Activated CD8-positive, alpha-beta memory T cell treated with anti-CD3 and anti-CD28 coated beads for 36 hours (primary cell): ENCODE data around the gene SALL3. TPM values are rescaled to one million over a fixed set of nuclear protein-coding genes. Genes with fewer than 3 reads are reported as not detected.
"Not testable (repeated sequence)": the region's sequence is repeated elsewhere in the genome, so short reads cannot be mapped to it uniquely, and the experiment has no call there.

ENCODE experiments used
- CTCF ChIA-PET: fragments of 350-600 bp; sonication (Branson Sonifier 250); formaldehyde crosslinking; loops from one replicate; lab custom pipeline; 2021; ENCODE audit warnings: antibody characterized with exemption; lab: Charles Lee
- POLR2A ChIA-PET: fragments of 350-600 bp; sonication (Branson Sonifier 250); formaldehyde crosslinking; loops from one replicate; lab custom pipeline; 2021; ENCODE audit warnings: antibody characterized with exemption; lab: Charles Lee
- total RNA-seq, 2 experiments: library from RNA; stranded (reverse); gene quantifications; one replicate each; pipeline ENCODE4 v1.2.3, GENCODE V29; 2021

SALL3 gene
- total RNA-seq, 2 experiments from 2014 or later: 0.02 TPM; not detected in 1

- POLR2A ChIA-PET: no interaction called here
Measured at GRCh38 chr18:78962098-78962497, 17.5 kb upstream of the SALL3 start.

GRCh38 chr18:78964727-78965126, 14.9 kb upstream of the SALL3 start:
- POLR2A ChIA-PET, CTCF ChIA-PET: not testable (repeated sequence)

More at GRCh38 chr18:78962098-78962497, 17.5 kb upstream of the SALL3 start:
- CTCF ChIA-PET: no interaction called here

GRCh38 chr18:78965260-78965659, 14.4 kb upstream of the SALL3 start:
- ChIA-PET POLR2A (no interaction called here), CTCF (no interaction called here)

GRCh38 chr18:78965917-78966792, 13.5 kb upstream of the SALL3 start:
- ChIA-PET POLR2A (no interaction called here), CTCF (no interaction called here)

- CTCF ChIA-PET: no interaction called here
- POLR2A ChIA-PET: no interaction called here
Measured at GRCh38 chr18:78966793-78967106, 12.9 kb upstream of the SALL3 start.

- CTCF ChIA-PET: no interaction called here
- POLR2A ChIA-PET: no interaction called here
Measured at GRCh38 chr18:78967692-78968091, 11.9 kb upstream of the SALL3 start.

GRCh38 chr18:78969574-78970315, 9.9 kb upstream of the SALL3 start:
- ChIA-PET POLR2A (no interaction called here), CTCF (no interaction called here)

GRCh38 chr18:78970774-78971333, 8.8 kb upstream of the SALL3 start:
- ChIA-PET CTCF (no interaction called here), POLR2A (no interaction called here)

GRCh38 chr18:78971511-78972245, 7.9 kb upstream of the SALL3 start:
- POLR2A ChIA-PET: no interaction called here
- CTCF ChIA-PET: no interaction called here

GRCh38 chr18:78972385-78972918, 7.2 kb upstream of the SALL3 start:
- ChIA-PET CTCF (no interaction called here), POLR2A (no interaction called here)

- CTCF ChIA-PET: no interaction called here
- POLR2A ChIA-PET: no interaction called here
Measured at GRCh38 chr18:78972930-78973331, 6.7 kb upstream of the SALL3 start.

- ChIA-PET CTCF (no interaction called here), POLR2A (no interaction called here)
Measured at GRCh38 chr18:78973357-78974083, 6.1 kb upstream of the SALL3 start.

- ChIA-PET POLR2A (no interaction called here), CTCF (no interaction called here)
Measured at GRCh38 chr18:78974115-78974761, 5.4 kb upstream of the SALL3 start.

- ChIA-PET POLR2A (no interaction called here), CTCF (no interaction called here)
Measured at GRCh38 chr18:78975292-78975691, 4.3 kb upstream of the SALL3 start.

- ChIA-PET CTCF (no interaction called here), POLR2A (no interaction called here)
Measured at GRCh38 chr18:78975699-78976335, 3.8 kb upstream of the SALL3 start.

GRCh38 chr18:78976765-78977636, 2.6 kb upstream of the SALL3 start:
- CTCF ChIA-PET: no interaction called here
- POLR2A ChIA-PET: no interaction called here
